Thymus (tissue), 11 donors: Measurements from ENCODE around the gene MYO5C. TPM values are rescaled to one million over a fixed set of nuclear protein-coding genes. Genes with fewer than 3 reads are reported as not detected.

ENCODE experiments used
- DNase-seq, 9 donors: peaks; one replicate each; pipeline ENCODE4 v3.0.0-alpha.2; 2013; ENCODE audit warnings: low spot score in 9 of 9, low read depth in 6 of 9, missing footprints in 1 of 9
- H3K27ac ChIP-seq, 2 donors: one replicate each; pipeline ENCODE4 v1.5.1; 2013; ENCODE audit warnings: control low read depth in 1 of 2, low read depth in 1 of 2, low read length in 1 of 2, mild to moderate bottlenecking in 1 of 2, moderate library complexity in 1 of 2
- H3K27me3 ChIP-seq, 2 donors: one replicate each; pipeline ENCODE4 v1.5.1; 2013; ENCODE audit warnings: low read length in 1 of 2; ENCODE audit not compliant: control insufficient read depth in 2 of 2, insufficient read depth in 1 of 2
- H3K36me3 ChIP-seq, 2 donors: one replicate each; pipeline ENCODE4 v1.5.1; 2013; ENCODE audit warnings: low read length in 1 of 2, mild to moderate bottlenecking in 1 of 2, moderate library complexity in 1 of 2; ENCODE audit not compliant: control insufficient read depth in 2 of 2, insufficient read depth in 2 of 2
- H3K4me1 ChIP-seq, 2 donors: one replicate each; pipeline ENCODE4 v1.5.1; 2013; ENCODE audit warnings: low read length in 2 of 2; ENCODE audit not compliant: control insufficient read depth in 2 of 2, insufficient read depth in 2 of 2
- H3K4me3 ChIP-seq, 2 donors: one replicate each; pipeline ENCODE4 v1.5.1; 2013; ENCODE audit warnings: low read length in 2 of 2, control low read depth in 1 of 2, mild to moderate bottlenecking in 1 of 2
- H3K9me3 ChIP-seq, 2 donors: one replicate each; pipeline ENCODE4 v1.5.1; 2013; ENCODE audit warnings: low read length in 1 of 2, mild to moderate bottlenecking in 1 of 2; ENCODE audit not compliant: control insufficient read depth in 2 of 2, insufficient read depth in 1 of 2
- WGBS: extraction: QIAGEN DNeasy Blood & Tissue Kit; methylation state at CpG from one replicate; pipeline ENCODE4 v1.1.7; 2013; 5-methylcytosine and 5-hydroxymethylcytosine counted together
- polyA plus RNA-seq: library from polyadenylated mRNA; stranded (reverse); fragments of 200-250 nt; gene quantifications from one replicate; pipeline ENCODE4 v1.2.3, GENCODE V29; 2013
- total RNA-seq: library from RNA; stranded (reverse); fragments of 120-200 nt; gene quantifications from one replicate; pipeline ENCODE4 v1.2.4, GENCODE V29; 2013
- donor health status: healthy.

Gene MYO5C
- total and polyA plus RNA-seq, 2 donors, result 3.0 to 3.2 TPM

DNA sequence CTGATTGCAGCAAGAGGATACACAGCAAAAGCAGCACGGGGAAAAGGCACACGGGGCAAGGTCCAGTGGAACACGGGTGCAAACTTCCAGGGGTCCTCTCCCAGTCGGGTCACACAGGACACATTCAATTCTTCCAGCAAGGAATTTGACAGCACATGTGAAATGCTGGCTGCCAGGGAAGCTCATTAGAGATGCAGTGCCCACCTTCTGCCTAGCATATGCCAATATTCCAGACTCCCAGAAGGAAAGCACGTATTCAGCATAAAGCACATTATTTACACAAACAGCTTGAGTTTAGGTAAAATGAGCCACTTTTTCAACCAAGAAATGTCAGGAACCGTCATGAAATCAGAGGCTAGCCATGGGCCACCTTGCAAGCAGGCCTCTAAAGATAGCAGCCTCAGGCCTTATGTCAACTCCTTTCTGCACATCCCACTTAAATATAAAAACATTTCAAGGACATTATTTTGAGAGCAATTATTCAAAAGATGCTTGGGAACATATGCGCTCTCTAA, 19.3 kb downstream of the MYO5C start:
- Histone ChIP-seq H3K27me3 (no peaks in the 10 kb centered on the region), H3K9me3 (no peaks in the 10 kb centered on the region), H3K4me1 (no peaks in the 10 kb centered on the region), H3K27ac (no peak overlapping the region), H3K4me3 (no peak overlapping the region), H3K36me3 (no peaks in the 10 kb centered on the region)
- 96% methylated on average over 7 of the region's 7 CpGs for WGBS
- DNase-seq, result no peak

- 90% methylated on average over 11 of the region's 11 CpGs for WGBS
- Histone ChIP-seq H3K4me3 (no peak overlapping the region), H3K9me3 (no peaks in the 10 kb centered on the region), H3K4me1 (peaks cover 0 to 31% of the 10 kb centered on the region in 2 donors), H3K27me3 (no peaks in the 10 kb centered on the region), H3K27ac (peak overlapping the region in 1 of 2 donors; percentile 11), H3K36me3 (no peaks in the 10 kb centered on the region)
- peak in 1 of 9 donors; percentile 25 for DNase-seq
These were observed 31.9 kb downstream of the MYO5C start for GRCh38 chr15:52263563-52264282.

- Histone ChIP-seq H3K9me3 (no peaks in the 10 kb centered on the region), H3K27me3 (no peaks in the 10 kb centered on the region), H3K4me3 (no peak overlapping the region), H3K4me1 (peaks cover 0 to 36% of the 10 kb centered on the region in 2 donors), H3K27ac (peak overlapping the region in 1 of 2 donors; percentile 74), H3K36me3 (no peaks in the 10 kb centered on the region)
- peak in 1 of 9 donors; percentile 12 for DNase-seq
- WGBS, result 81% methylated on average over 5 of the region's 5 CpGs
These were observed 33.2 kb downstream of the MYO5C start for GRCh38 chr15:52262364-52262763.

- H3K4me1 ChIP-seq, result peaks cover 2 to 43% of the 10 kb centered on the region in 2 donors
- H3K36me3 ChIP-seq, result no peaks in the 10 kb centered on the region
- no peak overlapping the region for H3K4me3 ChIP-seq
- WGBS, result 29% methylated on average over 8 of the region's 8 CpGs
- no peaks in the 10 kb centered on the region for H3K9me3 ChIP-seq
- peak in 4 of 9 donors; percentile 33 to 71 (median 40) for DNase-seq
- H3K27ac ChIP-seq, result peak overlapping the region; percentile 26 to 74
- H3K27me3 ChIP-seq, result no peaks in the 10 kb centered on the region
These were observed 33.9 kb downstream of the MYO5C start for GRCh38 chr15:52261498-52262242.

DNA sequence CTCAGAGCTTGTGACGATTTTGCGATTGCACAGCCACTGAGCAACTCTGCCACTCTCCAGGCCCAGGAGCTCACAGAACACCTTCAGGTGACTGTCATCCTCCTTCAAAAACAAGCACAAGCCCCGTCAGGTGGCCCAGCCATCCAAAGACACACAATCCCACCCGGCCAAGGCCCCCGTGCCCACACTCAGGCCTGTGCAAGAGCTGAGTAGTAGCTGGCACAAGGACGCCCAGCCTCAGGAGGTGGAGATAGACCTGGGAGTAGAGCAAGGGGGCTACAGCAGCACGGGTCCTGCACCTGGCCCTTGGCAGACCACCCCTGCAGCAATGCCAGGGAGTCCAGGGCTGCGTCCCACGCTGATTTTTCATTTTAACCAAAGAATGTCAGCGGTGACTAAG, 34.6 kb downstream of the MYO5C start:
- no peaks in the 10 kb centered on the region for H3K36me3 ChIP-seq
- peak overlapping the region in 1 of 2 donors; percentile 15 for H3K27ac ChIP-seq
- H3K27me3 ChIP-seq, result no peaks in the 10 kb centered on the region
- no peaks in the 10 kb centered on the region for H3K9me3 ChIP-seq
- no peak overlapping the region for H3K4me3 ChIP-seq
- 97% methylated on average over 10 of the region's 10 CpGs for WGBS
- H3K4me1 ChIP-seq, result peaks cover 2 to 46% of the 10 kb centered on the region in 2 donors
- DNase-seq, result no peak

DNA sequence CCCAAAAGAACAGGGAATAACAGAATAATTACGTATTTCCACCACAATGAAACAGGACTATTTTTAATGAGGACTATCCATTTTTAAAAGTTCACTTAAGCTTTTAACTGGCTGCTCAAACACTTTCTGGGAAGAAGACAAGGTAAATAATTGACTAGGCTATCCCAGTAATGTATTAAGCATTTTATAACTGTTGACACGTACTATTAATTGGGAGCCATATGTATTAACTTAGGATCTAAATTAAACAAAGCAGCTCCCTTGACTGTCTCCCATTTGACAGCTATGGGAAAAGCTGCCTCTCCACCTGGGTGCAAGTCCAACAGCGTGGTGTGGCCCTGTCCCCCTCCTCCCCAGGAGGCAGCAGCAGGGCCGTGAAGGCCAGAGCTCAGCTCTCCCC, 36.1 kb downstream of the MYO5C start:
- Histone ChIP-seq H3K36me3 (no peaks in the 10 kb centered on the region), H3K4me1 (peaks cover 2 to 46% of the 10 kb centered on the region in 2 donors), H3K27ac (no peak overlapping the region), H3K27me3 (no peaks in the 10 kb centered on the region), H3K9me3 (no peaks in the 10 kb centered on the region), H3K4me3 (no peak overlapping the region)
- DNase-seq, result no peak
- WGBS, result 97% methylated on average over 4 of the region's 4 CpGs

DNA sequence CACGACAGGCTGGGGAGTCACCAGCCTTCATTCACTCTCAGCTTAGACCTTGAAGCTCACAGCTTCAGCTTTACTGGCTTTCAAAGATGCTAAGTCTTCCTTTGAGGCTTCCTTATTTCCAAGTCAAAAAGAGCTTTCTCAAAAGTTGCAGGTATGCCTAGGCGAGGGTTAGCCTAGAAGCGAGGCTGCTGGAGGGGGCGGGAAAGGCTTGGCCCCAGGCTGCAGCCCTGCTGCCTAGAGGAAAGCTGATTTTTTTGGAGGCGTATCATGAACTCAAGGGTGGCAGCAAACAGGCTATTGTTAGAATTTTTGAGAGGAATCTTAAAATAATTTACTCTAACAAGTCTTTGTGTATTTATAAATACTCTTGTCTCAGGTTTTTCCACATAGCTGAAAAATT, 37.1 kb downstream of the MYO5C start:
- Histone ChIP-seq H3K4me1 (peaks cover 2 to 39% of the 10 kb centered on the region in 2 donors), H3K27me3 (no peaks in the 10 kb centered on the region), H3K9me3 (no peaks in the 10 kb centered on the region), H3K4me3 (no peak overlapping the region), H3K36me3 (no peaks in the 10 kb centered on the region), H3K27ac (no peak overlapping the region)
- no peak for DNase-seq
- WGBS, result over 99% methylated on average over 5 of the region's 5 CpGs

- Histone ChIP-seq H3K27ac (no peak overlapping the region), H3K36me3 (no peaks in the 10 kb centered on the region), H3K27me3 (no peaks in the 10 kb centered on the region), H3K4me1 (peaks cover 2 to 34% of the 10 kb centered on the region in 2 donors), H3K9me3 (no peaks in the 10 kb centered on the region), H3K4me3 (no peak overlapping the region)
- no peak for DNase-seq
- 97% methylated on average over 5 of the region's 5 CpGs for WGBS
These were observed 37.9 kb downstream of the MYO5C start for GRCh38 chr15:52257734-52258062.
